Astrocyte (in vitro differentiated cells and primary cell): ENCODE results near the gene CDKN2C.

Experiments
- CTCF ChIP-seq: IDR thresholded peaks from 2 replicates; pipeline ENCODE4 v1.5.1; 2011; ENCODE audit warnings: low read depth, mild to moderate bottlenecking, inconsistent platforms, low read length, moderate library complexity; ENCODE audit not compliant: insufficient read depth
- EZH2 ChIP-seq: IDR thresholded peaks from 2 replicates; pipeline ENCODE4 v1.6.1; 2012; ENCODE audit warnings: mild to moderate bottlenecking, low read length, inconsistent platforms; ENCODE audit not compliant: insufficient read depth

GRCh38 chr1:50975436-50975835 lies 5.4 kb downstream of the CDKN2C start:
- TF ChIP-seq CTCF: no peak
- no peak for TF ChIP-seq EZH2
